Skeletal muscle satellite cell (primary cell): ENCODE measurements around the gene ESR1.
"Not testable (repeated sequence)": the region's sequence is repeated elsewhere in the genome, so short reads cannot be mapped to it uniquely, and the experiment has no call there.

Experiments used
- H3K27me3 ChIP-seq: 2 replicates; pipeline ENCODE4 v1.7.0; 2013; ENCODE audit warnings: low read length; ENCODE audit not compliant: control insufficient read depth, insufficient read depth
- H3K36me3 ChIP-seq: 2 replicates; pipeline ENCODE4 v1.7.0; 2013; ENCODE audit warnings: mild to moderate bottlenecking, control low read depth, low read length; ENCODE audit not compliant: insufficient read depth
- H3K4me1 ChIP-seq: 2 replicates; pipeline ENCODE4 v1.7.0; 2013; ENCODE audit warnings: low read length; ENCODE audit not compliant: control insufficient read depth, insufficient read depth
- H3K4me2 ChIP-seq: 2 replicates; pipeline ENCODE4 v1.7.0; 2013; ENCODE audit warnings: mild to moderate bottlenecking, low read length
- H3K4me3 ChIP-seq: 2 replicates; pipeline ENCODE4 v1.7.0; 2013; ENCODE audit warnings: low read length
- H3K9ac ChIP-seq: 2 replicates; pipeline ENCODE4 v1.7.0; 2013; ENCODE audit warnings: mild to moderate bottlenecking, low read depth, low read length, moderate library complexity
- H3K9me3 ChIP-seq: replicated peaks from 2 replicates; pipeline ENCODE4 v1.7.0; 2013; ENCODE audit warnings: mild to moderate bottlenecking, control low read depth, low read length

Gene ESR1

GRCh38 chr6:152026744-152027143, 219.3 kb downstream of the ESR1 start:
- H3K9ac ChIP-seq, H3K4me2 ChIP-seq, H3K36me3 ChIP-seq, H3K9me3 ChIP-seq, H3K27me3 ChIP-seq, H3K4me1 ChIP-seq, H3K4me3 ChIP-seq: not testable (repeated sequence)

DNA sequence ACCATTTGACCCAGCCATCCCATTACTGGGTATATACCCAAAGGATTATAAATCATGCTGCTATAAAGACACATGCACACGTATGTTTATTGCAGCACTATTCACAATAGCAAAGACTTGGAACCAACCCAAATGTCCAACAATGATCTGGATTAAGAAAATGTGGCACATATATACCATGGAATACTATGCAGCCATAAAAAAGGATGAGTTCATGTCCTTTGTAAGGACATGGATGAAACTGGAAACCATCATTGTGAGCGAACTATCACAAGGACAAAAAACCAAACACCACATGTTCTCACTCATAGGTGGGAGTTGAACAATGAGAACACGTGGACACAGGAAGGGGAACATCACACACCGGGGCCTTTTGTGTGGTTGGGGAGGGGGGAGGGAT, 226.3 kb downstream of the ESR1 start:
- H3K9ac ChIP-seq, H3K4me3 ChIP-seq, H3K27me3 ChIP-seq, H3K4me1 ChIP-seq, H3K4me2 ChIP-seq, H3K36me3 ChIP-seq, H3K9me3 ChIP-seq: not testable (repeated sequence)

- Histone ChIP-seq H3K4me2 (no peak overlapping the region), H3K36me3 (no peaks in the 10 kb centered on the region), H3K27me3 (no peaks in the 10 kb centered on the region), H3K9me3 (no peaks in the 10 kb centered on the region), H3K4me1 (no peaks in the 10 kb centered on the region), H3K4me3 (no peak overlapping the region), H3K9ac (no peak overlapping the region)
Observed at GRCh38 chr6:152034631-152035030, 227.1 kb downstream of the ESR1 start.

DNA sequence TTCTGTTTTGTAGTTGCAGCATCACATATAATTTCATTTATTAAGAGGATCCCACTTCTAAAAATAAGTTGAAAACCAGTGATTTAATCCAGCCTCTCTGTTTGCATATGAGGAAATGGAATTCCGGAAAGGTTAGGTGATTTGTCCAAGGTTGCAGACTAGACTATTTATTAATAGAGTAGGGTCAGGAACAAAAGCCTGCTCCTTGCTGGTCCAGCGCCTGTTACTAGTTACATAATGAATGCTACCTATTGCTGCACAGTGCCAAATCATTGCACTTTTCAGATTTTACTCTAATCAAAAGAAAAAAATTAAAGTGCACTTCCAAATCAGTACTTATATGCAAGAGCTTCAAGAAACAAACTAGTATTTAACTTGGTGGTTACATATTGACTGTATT, 238.6 kb downstream of the ESR1 start:
- H3K4me2 ChIP-seq, result no peak overlapping the region
- H3K9ac ChIP-seq, result no peak overlapping the region
- H3K4me1 ChIP-seq, result no peaks in the 10 kb centered on the region
- H3K36me3 ChIP-seq, result no peaks in the 10 kb centered on the region
- no peak overlapping the region for H3K4me3 ChIP-seq
- H3K9me3 ChIP-seq, result no peaks in the 10 kb centered on the region
- no peaks in the 10 kb centered on the region for H3K27me3 ChIP-seq

- H3K4me1 ChIP-seq, result no peaks in the 10 kb centered on the region
- no peak overlapping the region for H3K9ac ChIP-seq
- no peaks in the 10 kb centered on the region for H3K27me3 ChIP-seq
- H3K36me3 ChIP-seq, result no peaks in the 10 kb centered on the region
- H3K4me3 ChIP-seq, result no peak overlapping the region
- H3K9me3 ChIP-seq, result no peaks in the 10 kb centered on the region
- no peak overlapping the region for H3K4me2 ChIP-seq
Observed at GRCh38 chr6:152048921-152049320, 241.4 kb downstream of the ESR1 start.

- Histone ChIP-seq H3K4me3 (no peak overlapping the region), H3K4me2 (no peak overlapping the region), H3K9me3 (no peaks in the 10 kb centered on the region), H3K4me1 (no peaks in the 10 kb centered on the region), H3K36me3 (no peaks in the 10 kb centered on the region), H3K27me3 (no peaks in the 10 kb centered on the region), H3K9ac (no peak overlapping the region)
Observed at GRCh38 chr6:152049502-152049901, 242.0 kb downstream of the ESR1 start.

DNA sequence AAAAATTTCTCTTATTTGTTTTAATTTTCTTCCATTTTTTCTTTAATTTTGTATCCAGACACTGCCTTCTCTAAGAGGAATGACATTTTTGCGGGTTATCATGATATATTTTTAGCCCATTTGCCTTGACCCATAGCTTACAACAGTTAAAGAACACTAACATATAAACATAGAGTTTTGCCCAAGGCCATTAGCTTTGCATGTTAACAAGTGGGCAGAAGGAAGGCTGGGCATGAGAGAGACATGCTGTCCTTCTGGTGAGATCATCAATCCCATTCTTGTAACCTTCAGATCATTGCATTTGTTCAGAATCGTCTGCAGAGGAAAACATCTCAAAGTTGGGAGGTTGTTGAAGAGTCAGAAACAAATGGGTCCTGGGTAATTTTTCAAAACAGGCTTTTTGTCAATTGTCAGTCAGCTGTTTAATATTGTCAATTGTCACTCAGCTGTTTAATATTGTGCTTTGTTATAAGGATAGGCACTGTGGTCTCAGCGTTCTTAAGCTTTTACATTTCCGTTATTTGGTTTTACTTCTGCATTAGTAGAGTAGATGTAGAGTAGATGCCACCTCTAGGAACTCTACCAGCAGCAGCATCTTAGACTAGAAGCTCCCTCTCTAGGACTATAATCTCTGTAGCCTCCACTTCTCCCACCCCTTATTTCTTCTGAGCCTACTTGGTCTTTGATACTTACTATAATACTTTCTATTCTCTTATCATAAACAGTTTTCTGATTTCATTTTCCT, 243.1 kb downstream of the ESR1 start:
- no peak overlapping the region for H3K4me3 ChIP-seq
- H3K9me3 ChIP-seq, result no peaks in the 10 kb centered on the region
- H3K36me3 ChIP-seq, result no peaks in the 10 kb centered on the region
- no peak overlapping the region for H3K4me2 ChIP-seq
- H3K4me1 ChIP-seq, result no peaks in the 10 kb centered on the region
- H3K27me3 ChIP-seq, result no peaks in the 10 kb centered on the region
- no peak overlapping the region for H3K9ac ChIP-seq

- Histone ChIP-seq H3K27me3 (no peaks in the 10 kb centered on the region), H3K4me2 (no peak overlapping the region), H3K36me3 (no peaks in the 10 kb centered on the region), H3K4me1 (no peaks in the 10 kb centered on the region), H3K4me3 (no peak overlapping the region), H3K9me3 (no peaks in the 10 kb centered on the region), H3K9ac (no peak overlapping the region)
Observed at GRCh38 chr6:152052061-152052460, 244.6 kb downstream of the ESR1 start.

DNA sequence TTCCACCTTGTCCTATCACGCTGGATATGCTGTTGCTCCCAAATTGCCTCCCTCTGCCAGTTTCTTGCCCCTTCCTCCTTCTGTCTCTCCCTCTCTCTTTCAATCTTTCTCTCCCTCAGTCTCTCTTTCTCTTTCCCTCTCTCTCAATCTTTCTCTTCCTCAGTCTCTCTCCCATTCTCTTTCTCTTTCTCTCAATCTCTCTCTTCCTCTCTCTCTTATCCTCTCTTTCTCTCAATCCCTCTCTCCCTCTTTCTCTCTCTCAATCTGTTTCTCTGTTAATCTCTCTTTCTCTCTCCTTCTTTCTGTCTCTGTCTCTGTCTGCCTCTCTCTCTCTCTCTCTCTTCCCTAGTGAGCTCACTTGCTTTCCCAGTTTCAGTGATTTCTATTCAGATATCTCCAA, 245.8 kb downstream of the ESR1 start:
- Histone ChIP-seq H3K4me1 (no peaks in the 10 kb centered on the region), H3K9me3 (no peaks in the 10 kb centered on the region), H3K4me2 (no peak overlapping the region), H3K9ac (no peak overlapping the region), H3K36me3 (no peaks in the 10 kb centered on the region), H3K27me3 (no peaks in the 10 kb centered on the region), H3K4me3 (no peak overlapping the region)

GRCh38 chr6:152054441-152054840, 247.0 kb downstream of the ESR1 start:
- Histone ChIP-seq H3K27me3 (no peaks in the 10 kb centered on the region), H3K4me2 (no peak overlapping the region), H3K4me1 (no peaks in the 10 kb centered on the region), H3K9ac (no peak overlapping the region), H3K36me3 (no peaks in the 10 kb centered on the region), H3K4me3 (no peak overlapping the region), H3K9me3 (no peaks in the 10 kb centered on the region)

DNA sequence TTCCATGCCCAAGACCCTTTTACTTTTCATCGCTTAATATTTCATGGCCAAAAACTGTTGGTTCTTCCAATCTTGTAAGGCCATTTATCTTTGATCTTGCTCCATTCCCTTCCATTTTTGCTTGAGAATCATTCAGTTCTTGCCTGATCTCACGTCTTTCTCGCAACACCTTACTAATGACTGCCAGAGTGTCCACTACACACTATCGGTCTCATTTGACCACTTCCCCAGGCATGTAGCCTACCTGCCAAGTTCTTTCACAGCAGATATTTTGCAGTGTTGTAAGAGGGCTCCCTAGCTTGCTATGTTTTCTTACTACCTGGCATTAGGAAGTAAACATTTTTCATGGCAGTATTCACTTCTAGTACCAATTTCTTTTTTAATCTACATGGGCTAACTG, 248.0 kb downstream of the ESR1 start:
- Histone ChIP-seq H3K36me3 (no peaks in the 10 kb centered on the region), H3K9ac (no peak overlapping the region), H3K4me1 (no peaks in the 10 kb centered on the region), H3K4me2 (no peak overlapping the region), H3K27me3 (no peaks in the 10 kb centered on the region), H3K4me3 (no peak overlapping the region), H3K9me3 (no peaks in the 10 kb centered on the region)

GRCh38 chr6:152057832-152058498, 250.5 kb downstream of the ESR1 start:
- Histone ChIP-seq H3K9me3 (no peaks in the 10 kb centered on the region), H3K4me2 (no peak overlapping the region), H3K4me3 (no peak overlapping the region), H3K9ac (no peak overlapping the region), H3K36me3 (no peaks in the 10 kb centered on the region), H3K4me1 (no peaks in the 10 kb centered on the region), H3K27me3 (no peaks in the 10 kb centered on the region)
